Fibroblast of peridontal ligament (primary cell): Measurements from ENCODE around the gene TRIM62.

Experiments used
- DNase-seq: peaks from one replicate; pipeline ENCODE4 v3.0.0-alpha.2; 2010; ENCODE audit errors: extremely low read depth

TRIM62 gene

DNA sequence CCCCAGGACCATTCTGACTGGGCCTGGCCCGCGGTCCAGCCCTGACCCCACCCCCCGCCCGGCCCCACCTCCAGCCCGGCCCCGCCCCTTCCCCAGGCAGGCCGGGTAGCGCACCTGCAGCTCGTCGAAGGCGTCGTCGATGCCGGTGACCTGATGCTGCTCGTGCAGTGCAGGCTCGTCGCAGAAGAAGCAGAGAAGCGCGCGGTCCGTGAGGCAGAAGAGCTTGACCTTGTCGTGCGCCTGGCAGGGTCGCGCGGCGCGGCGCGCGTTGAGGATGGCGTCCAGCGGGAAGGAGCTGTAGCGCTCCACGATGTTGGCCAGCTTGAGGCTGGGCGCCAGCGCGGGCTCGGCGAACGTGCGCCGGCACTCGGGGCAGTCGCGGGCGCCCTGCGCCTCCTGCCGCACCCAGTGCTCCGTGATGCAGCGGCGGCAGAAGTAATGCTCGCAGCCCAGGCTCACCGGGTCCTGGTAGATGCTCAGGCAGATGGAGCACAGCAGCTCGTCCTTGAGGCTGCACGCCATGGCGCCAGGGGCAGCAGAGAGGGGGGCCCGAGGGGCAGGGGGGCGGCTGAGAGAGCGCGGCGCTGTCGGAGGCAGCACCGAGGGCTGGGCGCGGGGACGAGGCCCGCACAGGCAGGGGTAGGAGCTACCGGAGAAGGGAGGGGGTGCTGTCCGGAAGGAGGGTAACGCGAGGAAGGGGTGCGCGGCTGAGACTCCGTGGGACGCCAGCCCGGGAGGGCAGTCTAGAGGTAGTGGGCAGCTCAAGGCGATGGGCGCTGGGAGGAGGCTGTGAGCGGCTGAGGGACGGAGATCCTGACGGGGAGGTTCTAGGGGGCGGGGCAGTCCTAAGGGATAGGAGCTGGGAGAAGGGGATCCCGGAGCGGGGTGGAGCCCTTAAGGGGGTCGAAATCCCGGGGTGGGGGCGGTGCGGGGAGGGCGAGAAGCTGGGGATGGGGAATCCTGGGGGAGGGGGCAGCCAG is 642 bp downstream of the TRIM62 start:
- DNase-seq = no peak

GRCh38 chr1:33180226-33180910 is 1.5 kb downstream of the TRIM62 start:
- peak; percentile 60 for DNase-seq

DNA sequence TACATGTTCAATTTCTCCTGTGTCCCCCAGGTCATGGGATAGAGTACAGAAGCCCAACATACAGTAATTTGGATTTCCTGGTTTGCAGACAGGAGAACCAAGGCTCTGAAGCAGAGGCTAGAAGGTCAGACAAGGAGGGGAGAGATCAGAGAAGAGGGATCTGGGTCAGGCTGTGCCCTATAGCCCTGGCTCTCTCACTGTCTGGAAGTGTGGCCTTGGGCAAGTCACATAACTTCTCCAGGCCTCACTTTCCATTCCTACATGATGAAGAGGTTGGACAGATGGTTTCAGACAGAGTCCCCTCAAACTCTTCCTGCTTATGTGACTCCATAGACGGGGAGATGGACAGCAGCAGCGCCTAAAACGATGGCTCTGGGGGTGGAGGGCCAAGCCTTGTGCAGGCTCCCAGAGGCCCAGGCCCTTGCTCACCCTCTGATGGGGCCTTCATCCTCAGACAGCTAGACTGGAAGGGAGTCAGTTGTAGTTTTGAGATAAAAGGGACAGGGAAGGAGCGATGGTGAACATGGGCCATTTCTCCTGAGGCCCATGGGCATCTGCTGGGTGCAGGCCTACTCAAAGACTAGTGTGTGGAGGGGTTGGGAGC is 2.9 kb downstream of the TRIM62 start:
- no peak for DNase-seq

DNA sequence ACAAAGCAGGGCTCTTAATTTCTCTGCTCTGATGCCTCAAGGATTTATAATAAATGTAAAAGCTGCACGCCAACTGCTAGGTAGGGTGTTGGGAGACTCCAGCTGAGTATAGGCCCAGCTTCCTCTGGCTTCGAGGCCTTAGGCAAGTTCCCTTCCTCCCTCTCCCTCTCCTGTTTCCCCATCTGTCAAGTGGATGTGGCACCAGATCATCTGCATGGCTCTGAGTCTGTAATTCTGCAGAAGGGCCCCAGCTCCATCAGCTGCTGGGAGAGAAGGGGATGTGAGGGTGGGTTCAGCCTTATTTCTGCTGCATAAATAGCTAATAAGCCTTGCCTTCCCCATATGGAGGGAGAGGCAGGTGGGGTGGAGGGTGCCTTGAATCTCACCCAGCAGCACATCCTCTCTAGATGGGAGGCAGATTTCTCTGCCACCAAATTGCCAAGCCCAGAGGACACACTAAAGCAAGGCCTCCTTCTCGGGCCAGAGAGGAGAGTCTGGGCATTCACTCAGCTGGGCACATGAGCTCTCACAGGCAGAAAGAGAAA is 3.8 kb downstream of the TRIM62 start:
- no peak for DNase-seq

- no peak for DNase-seq
These were observed 5.0 kb downstream of the TRIM62 start for GRCh38 chr1:33176887-33177286.

GRCh38 chr1:33176362-33176850 is 5.4 kb downstream of the TRIM62 start:
- peak; percentile 18 for DNase-seq

- DNase-seq = no peak
These were observed 6.0 kb downstream of the TRIM62 start for GRCh38 chr1:33175865-33176264.

DNA sequence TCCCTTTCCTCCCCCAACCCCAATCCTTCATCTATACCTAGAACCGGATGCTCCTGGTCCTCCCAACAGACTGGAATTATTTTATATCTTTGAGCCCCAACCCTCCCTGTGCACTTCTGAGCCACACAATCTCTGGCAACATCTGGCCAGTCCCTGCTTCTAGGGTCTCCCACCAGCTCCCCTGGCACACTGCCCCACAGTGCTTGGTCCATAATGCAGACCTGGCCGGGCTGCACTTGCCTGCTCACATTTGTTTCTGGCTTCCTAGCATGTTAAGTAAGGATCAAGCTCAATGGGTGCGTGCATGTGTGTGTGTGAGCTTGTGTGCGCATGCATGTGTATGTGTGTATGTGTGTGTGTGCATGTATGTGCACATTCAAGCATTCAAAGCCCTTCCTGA is 8.8 kb downstream of the TRIM62 start:
- no peak for DNase-seq

DNA sequence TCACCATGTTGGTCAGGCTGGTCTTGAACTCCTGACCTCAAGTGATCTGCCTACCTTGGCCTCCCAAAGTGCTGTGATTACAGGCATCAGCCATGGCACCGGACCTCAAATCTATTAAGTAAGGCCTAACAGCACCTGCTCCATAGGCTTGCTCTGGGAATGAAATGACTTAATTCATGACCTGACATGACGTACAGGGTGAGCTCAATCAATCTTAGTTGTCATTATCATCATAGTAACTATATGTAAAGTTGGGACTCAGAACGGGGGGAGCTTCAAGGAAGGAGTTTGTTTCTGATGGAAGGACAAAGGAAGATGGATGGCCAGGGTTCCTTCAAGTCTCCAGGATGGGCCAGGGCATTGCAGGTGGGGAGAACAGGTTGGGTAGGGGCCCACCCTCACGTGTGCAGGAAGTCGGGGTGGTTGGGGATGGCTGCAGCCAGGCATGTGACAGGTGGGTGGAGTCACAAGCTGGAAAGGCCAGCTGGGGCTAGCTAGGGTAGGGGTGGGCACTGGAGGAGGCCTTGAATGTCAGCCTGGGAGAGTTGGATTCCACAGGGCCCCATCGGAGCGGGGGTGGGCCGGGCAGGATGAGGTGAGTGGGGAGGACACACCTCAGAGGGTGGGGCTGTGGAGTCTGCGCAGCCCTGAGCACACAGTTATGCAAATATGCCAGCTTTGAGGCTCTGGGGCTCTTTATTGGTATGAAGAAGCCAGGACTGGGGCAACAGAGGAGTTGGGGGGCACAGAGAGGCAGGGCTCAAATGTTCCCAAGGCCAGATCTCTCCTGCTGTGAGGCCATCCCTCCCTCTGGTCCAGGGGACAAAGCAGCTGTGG is 9.6 kb downstream of the TRIM62 start:
- no peak for DNase-seq

- DNase-seq = no peak
These were observed 11.2 kb downstream of the TRIM62 start for GRCh38 chr1:33170351-33171274.

DNA sequence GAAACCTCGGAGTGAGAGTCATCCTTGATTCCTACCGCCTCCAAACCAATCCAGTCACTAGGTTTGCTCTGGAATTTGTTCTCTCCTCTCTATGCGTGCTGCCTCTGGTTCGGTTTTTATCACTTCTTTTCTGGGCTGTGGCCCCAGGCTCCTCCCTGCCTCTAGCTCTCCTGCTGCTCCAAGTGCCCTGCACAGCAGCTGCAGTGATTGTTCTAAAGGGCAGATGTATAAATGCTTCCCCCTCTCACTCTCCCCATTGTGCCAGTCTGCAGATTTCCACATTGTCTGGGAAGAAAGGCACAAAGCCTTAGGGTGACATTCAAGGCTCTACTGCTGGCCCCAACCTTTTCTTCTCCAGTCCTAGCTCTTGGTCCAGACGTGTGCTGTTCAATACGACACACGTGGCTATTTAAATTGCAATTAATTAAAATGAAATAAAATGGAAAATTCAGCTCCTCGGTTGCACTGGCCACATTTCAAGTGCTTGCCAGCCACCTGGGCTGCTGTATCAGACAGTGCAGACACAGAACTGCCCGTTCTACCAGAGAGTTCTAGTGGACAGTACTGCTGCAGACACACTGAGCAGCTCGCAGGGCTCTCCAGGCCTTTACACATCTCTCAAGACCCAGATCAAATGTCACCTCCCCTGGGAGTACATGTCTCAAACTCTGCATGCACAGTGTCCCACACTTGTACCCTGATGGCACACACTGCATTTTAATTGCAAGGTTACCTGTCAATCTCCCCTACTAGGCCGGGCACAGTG is 12.4 kb downstream of the TRIM62 start:
- DNase-seq = no peak

DNA sequence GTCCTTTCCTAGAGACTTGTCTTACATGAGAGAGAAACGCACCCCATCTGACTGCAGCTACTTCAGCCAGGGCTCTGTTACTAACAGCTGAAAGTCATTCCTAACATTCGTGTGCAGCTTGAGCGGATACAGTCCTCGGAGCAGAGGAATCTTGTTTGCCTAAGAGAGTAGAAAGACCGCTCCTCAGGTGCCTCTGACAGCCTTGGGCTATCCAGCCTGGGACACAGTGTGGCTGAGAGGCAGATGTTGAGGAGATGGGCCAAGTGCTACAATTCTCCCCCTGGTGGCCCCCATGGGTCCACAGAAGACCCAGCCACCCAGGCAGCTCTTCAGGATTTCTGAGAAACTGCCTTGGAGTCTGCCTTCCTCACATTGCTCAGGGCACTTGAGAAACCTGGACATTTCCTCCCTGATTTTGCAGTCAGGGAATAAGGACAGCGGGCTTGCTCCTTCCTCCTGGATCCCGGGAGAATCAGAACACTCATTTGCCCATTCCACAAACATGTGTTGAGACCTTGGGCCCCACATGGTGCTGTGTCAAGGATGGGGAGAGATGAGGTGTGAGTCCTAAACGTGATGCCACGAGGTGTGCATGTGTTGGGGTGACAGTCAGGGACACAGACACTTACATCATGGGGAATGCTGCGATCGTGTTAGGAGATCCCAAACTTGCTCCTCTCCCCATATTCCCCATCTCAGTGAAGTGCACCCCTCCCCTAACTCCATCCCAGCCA is 13.1 kb downstream of the TRIM62 start:
- no peak for DNase-seq

DNA sequence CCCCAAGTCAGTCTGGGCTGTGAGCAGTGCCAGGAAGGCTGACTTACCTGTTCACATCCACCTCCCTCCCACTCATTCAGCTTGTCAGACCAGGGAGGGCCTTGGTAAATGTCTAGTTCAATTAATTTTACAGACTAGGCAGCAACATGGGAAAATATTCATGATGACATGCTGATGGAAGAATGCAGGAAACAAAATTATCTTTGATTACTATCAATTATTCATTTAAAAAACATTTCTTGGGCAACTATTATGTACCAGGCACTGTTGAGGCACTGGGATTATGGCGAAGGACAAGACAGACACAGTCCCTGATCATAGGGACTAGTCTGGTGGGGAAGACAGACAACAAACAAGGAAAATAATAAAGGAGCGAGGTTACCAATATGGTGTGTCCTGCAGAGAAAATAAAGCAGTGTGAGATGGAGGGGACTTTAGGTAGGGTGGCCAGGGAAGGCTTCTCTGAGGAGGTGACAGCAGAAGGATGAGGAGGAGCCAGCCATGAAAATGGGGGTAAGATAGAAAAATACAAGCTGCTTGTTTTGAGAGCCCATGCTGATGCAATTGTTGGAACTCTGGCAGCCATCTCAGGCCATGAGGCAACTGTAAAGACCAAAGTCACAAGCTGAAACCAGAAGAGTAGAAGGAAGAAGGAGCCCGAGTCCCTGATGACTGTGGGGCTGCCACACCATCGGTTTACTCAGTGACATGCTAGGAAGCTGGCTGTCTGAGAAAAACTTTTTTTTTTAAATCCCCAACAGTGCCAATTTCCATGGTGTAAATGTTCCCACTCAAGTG is 14.0 kb downstream of the TRIM62 start:
- no peak for DNase-seq

DNA sequence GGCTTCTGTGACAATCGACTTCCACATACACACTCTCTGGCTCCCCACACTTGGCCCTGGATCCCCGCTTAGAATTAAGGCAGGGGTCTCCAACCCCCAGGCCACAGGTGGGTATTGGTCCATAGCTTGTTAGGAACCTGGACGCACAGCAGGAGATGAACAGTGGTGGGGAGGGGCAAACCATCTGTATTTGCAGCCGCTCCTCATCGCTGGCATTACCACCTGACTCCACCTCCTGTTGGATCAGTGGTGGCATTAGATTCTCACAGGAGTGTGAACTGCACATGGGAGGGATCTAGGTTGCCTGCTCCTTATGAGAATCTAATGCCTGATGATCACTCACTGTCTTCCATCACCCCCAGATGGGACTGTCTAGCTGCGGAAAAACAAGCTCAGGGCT is 16.0 kb downstream of the TRIM62 start:
- no peak for DNase-seq

GRCh38 chr1:33165209-33165608 is 16.6 kb downstream of the TRIM62 start:
- DNase-seq = no peak

GRCh38 chr1:33163621-33164519 is 18.0 kb downstream of the TRIM62 start:
- no peak for DNase-seq

DNA sequence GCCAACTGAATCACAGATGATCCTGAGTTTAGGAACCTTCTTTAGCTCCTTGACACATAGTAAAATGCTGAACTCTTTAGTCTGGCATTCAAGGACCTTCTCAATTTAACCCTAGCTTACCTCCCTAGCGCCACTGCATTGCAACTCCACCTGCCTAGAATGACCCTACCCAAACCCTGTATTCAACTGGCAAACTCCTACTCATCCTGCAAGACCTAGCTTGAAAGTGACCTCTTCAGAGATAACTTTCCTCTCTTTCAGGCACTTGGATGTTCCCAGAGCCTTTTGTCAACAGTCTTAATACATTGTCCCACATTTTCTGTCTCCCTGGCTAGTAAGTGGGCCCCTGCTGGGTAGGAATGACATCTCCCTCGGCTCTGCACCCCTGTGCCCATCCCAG is 19.7 kb downstream of the TRIM62 start:
- no peak for DNase-seq
